ENCODE measurements around the gene UCMA.

- no peak for TF ChIP-seq CTCF (IDR thresholded peaks at IDR 0.05)
- no peak for TF ChIP-seq EP300 (IDR thresholded peaks at IDR 0.05)
- no peak for TF ChIP-seq POLR2A (IDR thresholded peaks at IDR 0.05)
Measured at GRCh38 chr10:13231808-13232207, 2.4 kb downstream of the UCMA start.

Measured in tibial nerve (tissue), 4 donors.